ENCODE results near the gene THEMIS2.

THEMIS2 gene

DNA sequence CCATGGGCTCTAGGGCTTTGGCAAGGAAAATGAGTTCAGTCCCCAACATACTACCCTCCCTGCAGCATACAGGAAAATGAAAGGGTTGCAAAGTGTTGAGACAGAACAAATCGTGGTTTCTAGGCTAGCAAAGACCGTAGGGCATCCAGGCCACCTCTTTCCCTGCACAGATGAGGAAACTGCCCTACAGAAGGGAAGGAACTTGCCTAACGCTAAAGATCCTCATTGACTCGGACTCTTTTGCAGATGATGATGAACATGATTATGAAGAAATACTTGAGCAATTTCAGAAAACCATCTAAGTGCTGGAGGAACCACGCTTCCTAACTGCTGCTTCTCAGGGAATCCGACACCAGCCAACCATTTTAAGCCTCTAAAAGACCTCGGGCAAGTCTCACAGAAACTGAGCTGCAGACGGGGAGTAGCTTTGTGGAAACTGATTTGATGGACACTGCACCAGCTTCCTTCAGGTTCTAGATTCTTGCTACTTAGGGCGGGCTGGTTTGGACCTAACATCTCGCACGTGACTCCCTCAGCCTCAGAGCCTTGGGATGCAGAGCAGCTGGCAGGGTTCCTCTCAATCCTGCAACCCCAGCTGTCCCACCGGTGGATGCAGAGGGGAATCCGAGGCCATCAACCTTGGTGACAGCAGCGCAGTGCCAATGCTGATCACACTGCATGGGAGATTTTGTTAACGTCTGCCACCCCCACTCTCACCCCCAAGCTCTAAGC lies 13.4 kb downstream of the THEMIS2 start:
- no peak for DNase-seq (ENCODE audit: low read depth)

DNA sequence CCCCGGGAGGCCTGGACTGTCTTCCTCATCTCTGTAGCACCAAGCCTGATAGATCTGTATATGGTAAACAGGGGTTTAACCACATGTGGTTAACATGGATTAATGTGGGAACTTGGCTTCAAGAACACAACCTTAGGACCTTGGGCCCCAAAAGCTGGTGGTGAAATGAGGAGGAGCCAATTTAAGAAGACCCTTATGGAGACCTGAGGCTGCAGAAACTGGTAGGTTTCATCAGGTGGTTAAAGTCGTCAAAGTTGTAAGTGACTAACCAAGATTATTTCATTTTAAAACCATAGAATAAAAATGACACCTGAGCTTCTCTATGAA lies 14.0 kb downstream of the THEMIS2 start:
- DNase-seq (ENCODE audit: low read depth): no peak

DNA sequence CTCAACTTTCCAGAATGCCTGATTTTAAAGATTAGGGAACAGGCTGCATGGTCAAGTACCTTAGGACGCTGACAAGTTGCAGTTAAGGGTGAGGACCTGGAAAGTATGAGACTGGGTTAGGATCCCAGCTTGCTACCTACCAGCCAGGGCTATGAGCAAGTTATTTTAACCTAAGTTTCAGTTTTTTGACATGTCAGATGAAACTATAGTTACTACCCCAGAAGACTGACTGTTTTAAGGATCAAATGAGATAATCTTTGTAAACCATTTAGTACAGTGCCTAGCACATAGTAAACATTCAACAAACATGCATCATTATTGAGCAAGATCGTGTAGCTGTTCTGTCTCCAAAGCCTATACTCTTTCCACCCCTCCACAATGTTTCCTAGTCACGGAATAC lies 14.4 kb downstream of the THEMIS2 start:
- DNase-seq (ENCODE audit: low read depth): no peak

DNA sequence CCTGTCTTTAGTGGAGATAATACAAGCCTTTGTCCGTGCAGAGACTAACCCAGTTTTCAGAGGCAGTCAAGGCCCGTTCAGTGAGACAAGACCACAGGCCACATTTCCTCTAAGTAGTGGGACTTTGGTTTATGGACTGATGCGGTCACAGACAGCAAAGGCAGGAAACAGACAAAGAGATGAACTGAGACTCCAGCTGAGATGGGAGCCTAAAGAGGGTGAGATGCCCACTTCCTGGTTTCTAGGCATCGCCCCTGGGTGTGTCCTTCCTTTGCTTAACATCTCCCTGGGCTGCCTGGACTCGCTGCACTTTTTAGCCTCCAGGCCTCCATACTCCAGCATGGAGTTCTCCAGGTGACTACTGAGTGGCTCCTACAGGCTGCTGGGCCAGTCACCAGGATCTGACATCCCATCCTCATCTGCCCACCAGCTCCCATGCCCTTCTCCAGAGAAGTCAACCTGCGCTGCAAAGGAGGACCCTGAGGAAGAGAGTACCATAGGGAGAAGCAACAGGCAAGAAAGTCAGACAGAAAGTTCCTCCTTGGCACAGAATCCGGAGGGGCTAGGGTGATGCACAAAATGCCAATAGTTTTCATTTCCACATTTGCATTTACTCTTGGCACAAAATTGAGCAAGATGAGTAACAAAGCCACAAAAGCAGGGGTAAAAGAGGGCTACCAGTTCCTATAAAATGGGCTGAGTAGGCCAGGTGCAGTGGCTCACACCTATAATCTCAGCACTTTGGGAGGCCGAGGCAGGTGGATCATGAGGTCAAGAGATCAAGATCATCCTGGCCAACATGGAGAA lies 15.1 kb downstream of the THEMIS2 start:
- DNase-seq (ENCODE audit: low read depth): no peak

DNA sequence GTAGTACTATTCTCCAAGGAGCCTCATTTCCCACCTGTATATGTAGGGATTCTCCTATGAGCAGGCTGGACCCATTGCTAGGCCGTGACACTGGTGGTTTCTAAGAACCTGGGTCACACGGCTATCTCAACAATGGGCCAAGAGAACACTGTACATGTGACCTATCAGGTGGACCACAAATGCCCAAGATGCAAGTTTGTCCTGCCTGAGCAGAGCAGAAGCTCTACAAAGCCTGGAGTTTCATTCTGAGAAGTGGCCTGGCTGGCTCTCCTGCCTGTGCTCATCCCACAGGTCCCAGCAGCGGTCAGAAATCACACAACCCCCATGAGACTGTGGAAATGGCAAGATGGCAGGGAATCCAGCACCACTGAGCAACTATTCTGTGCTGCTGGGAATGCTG lies 17.2 kb downstream of the THEMIS2 start:
- DNase-seq (ENCODE audit: low read depth): no peak

DNA sequence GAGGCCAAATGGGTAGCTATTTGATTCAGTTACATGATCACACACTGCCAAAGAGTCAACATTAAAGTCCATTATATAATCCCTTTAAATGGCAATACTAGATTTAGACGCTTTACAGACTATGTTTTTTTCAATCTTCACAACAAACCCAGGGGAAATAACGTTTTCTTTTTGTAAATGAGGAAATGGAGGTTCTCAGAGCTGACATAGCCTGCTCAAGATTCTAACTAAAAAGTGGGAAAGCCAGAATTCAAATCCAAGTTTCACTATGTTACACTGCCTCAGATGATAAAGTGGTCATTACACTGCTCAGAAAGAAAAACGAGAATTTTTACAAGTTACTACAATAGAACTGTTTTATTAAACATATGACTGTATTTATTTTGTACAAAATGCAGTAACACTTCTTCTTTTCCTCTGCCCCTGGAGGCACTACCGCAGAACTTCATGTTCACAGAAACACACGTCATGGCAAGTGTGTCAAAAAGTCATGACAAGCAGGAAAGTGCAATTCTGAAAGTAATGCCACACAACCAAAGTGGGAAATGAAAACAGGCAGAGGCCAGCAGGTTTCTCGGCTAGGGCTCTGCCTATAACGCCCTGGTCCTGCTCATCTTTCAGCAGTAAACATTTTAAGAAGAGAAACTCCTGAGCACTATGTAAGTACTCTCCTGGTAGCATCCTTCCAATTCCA lies 19.0 kb downstream of the THEMIS2 start:
- DNase-seq (ENCODE audit: low read depth): no peak

DNA sequence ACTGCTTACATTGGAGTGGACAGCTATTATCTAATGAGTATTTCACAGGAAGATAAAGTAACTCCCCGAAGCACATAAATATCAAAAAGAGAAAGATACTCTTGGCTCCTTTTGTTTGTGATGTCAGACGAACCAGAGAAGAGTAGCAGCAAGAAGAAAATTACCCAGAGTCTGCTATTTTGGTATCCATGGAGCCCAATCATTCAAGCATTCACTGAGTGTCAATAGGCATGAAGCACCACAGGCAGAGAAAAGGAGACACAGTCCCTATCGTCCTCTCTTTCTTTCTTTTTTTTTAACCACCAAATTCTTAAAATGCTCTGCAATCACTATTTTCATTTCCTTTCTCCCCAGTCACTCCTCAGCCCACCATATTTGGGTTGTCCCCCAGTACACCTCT lies 22.2 kb downstream of the THEMIS2 start:
- DNase-seq (ENCODE audit: low read depth): no peak

DNA sequence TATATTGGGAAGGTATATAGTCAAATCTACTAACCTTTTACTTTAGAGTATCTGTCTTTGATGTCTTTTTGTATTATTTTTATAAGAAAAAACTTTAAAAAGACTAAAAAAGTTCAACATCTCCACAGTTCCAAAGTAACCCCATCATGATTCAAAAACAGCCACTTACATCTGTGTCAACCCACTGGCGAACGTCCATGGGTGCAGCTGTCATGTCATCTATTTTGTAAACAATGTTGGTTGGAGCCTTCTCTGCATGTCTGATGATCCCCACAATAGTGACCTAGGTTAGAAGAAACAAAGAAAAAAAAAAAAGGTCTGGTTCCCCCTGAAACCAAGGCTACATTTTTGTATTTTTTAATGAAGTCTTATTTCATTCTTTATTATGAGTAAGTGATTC lies 34.4 kb downstream of the THEMIS2 start:
- no peak for DNase-seq (ENCODE audit: low read depth)

DNA sequence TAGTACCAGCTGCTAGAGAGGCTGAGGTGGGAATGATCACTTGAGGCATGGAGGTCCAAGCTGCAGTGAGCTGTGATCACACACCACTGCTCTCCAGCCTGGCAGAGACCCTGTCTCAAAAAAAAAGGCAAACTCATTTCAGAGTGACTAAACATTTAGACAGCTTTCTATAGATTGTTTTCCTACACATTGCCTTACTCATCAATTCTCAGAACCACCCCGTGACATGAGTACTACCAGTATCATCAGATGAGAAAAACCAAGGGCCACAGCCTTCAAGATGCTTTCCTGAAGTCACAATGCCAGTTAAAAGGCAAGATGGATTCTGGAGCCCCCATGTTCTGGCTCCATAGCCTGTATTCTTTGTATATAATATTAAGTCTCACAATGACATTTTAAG lies 40.1 kb downstream of the THEMIS2 start:
- DNase-seq (ENCODE audit: low read depth): no peak

DNA sequence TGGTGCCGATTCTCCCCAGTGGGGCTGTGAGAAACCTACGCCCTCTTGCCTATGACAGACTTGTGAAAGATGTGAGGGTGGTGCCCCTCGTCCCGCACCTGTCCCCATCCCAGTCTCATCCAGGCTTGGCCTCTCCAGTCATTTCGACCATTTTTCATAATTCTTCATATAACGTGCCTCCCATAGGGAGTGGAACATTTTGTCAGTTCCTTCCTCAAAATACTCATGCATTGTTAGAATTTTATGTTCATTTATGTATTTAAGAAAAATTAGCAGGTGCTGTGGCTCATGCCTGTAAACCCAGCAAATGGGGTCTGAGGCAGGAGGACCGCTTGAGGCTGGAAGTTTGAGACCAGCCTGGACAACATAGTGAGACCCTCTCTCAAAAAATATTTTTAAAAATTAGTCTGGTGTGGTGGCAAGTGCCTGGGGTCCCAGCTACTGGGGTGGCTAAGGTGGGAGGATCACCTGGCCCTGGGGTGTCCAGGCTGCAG lies 42.8 kb downstream of the THEMIS2 start:
- DNase-seq (ENCODE audit: low read depth): no peak

DNA sequence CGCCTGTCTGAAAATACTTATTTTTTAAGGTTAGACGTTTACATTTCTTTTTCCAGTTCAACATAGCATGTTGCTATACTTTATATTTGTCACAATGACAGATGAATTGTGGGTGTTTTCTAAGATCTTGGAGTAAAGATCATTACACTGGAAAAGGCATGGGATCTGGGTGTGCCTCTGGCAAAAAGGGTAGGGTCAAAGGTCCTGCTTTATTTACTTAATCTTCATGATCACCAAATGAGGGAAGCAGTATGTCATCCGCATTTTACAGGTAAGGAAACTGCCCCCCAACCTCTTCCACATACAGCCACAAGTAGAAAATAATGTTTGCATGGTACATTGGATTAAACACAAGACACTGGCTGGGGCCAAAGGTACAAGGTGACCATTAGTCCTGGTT lies 49.9 kb downstream of the THEMIS2 start:
- no peak for DNase-seq (ENCODE audit: low read depth)

DNA sequence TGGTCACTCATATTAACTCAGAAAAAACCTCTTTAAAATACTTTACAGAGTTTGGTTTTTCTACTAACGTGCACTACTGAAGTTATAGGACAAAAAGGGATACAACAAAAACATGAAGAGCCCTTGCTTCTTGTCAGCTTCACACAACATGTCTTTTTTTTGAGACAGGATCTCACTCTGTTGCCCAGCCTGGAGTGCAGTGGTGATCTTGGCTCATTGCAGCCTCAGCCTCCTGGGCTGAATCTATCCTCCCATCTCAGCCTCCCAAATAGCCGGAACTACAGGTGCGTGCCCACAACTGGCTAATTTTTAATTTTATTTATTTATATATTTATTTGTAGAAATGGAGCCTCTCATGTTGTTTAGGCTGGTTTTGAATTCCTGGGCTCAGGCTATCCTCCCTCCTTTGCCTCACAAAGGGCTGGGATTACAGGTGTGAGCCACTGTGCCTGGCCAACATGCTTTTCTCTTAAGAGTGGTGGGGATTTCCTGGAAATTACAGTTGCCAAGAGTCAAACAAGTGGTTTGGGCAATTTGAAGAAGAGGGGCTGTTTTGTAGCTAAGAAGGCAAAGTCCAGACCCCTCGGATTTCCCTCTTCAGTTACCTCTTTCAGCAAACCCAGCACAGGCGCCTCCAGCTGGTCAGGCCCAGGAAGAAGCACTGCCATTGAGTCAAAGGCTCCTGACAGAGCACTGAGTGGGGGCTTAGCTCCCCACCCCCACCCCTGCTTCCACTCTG lies 56.0 kb downstream of the THEMIS2 start:
- DNase-seq (ENCODE audit: low read depth): no peak

DNA sequence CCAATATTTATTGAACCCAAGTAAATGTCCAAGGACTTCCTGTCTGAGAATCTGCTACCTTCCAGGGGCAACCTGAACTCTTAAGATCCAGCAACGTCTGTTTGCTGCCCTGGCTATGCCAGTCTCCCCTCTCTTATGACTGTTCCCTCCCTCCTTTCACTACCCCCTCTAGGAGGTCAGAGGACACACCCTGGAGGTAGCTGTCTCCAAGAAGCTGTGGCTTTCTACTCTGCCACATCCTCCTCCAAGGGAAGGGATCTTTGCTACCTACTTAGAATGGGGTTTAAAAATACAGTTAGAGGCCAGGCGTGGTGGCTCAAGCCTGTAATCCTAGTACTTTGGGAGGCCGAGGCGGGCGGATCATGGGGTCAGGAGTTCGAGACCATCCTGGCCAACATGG lies 58.8 kb downstream of the THEMIS2 start:
- no peak for DNase-seq (ENCODE audit: low read depth)

DNA sequence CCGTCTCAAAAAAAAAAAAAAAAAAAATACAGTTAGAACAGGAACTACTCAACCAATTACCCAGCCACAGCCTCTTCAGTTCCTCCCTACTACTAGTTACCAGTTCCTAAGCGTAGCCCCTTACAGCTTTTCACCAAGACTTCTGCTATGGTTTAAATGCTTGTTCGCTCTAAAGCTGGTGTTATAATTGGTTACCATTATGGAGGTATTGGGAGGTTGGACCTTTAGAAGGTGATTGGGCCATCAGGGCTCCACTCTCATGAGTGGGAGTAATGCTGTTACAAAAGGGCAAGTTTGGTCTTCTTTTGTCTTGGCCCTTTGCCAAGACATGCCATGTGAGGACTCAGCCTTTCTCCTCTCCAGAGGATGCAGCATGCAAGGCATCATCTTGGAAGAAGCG lies 59.4 kb downstream of the THEMIS2 start:
- DNase-seq (ENCODE audit: low read depth): no peak

DNA sequence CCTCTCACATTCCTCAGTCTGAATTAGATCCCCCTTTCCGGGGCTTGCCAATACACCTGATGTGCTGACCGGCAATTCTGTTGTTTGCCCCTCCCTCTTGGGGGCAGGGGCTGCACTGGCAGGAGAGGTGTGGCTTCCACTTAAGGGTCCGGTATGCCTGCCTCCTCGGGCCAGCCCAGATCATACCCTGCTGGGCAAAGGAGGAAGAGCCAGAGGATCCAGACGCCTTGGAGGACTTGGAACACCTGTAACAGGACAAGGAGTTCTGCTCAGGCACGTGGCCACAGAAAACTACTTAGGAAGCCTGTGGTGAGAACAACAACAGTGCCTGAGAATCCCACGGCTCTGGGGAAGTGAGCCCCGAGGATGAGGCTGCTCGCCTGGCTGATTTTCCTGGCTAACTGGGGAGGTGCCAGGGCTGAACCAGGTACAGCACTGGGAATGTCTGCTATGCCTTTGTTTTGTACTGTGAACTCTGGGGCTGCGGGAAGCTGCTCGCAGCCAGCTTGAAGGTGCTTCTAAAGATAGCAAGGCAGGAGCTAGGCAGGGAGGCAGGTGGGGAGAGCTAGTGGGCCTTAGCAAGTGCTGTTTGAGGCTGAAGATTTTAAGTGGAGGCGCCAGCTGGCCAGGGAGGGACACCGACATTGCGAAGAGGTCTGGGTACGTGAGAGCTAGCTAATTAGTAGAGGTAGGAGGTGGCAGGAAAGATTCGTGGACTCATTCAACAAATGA lies 62.6 kb downstream of the THEMIS2 start, which contains the start of gene SMPDL3B:
TSS of gene SMPDL3B (plus strand) at position 183 of the 732 bp plus-strand sequence. CDS start at position 367, 184 bp downstream.
- DNase-seq (ENCODE audit: low read depth): no peak

DNA sequence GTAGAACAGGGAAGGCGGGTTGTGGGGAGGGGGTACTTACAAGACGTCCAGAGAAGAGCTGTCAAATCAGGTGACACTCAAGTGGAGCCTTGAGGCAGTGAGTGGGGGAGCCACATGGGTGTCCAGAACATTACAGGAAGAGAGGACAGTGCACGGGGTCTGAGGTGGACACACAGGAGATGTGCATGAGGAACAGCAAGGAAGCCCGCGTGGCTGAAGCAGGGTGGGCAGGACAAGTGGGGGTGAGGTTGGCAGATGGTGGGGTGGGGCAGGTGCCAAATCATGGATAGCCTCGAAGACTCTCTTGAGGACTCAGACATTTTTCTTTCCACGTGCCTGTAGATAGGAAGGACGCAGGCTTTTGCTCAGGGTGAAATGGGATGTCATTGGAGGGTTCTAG lies 63.4 kb downstream of the THEMIS2 start:
- no peak for DNase-seq (ENCODE audit: low read depth)

Data from activated T-helper 1 cell treated with Interleukin-2 at 50 U/mL for 16 hours (primary cell).